ENCODE measurements around the gene UBE2Q2. TPM values are rescaled to one million over a fixed set of nuclear protein-coding genes. Genes with fewer than 3 reads are reported as not detected.
A peak's percentile ranks its signal among the peaks of the same experiment; 100 is the strongest.

Gene UBE2Q2
- polyA plus RNA-seq, 2 of the 4 experiments (the other 2 are of a cell fraction) = 36.5 to 50.6 TPM

DNA sequence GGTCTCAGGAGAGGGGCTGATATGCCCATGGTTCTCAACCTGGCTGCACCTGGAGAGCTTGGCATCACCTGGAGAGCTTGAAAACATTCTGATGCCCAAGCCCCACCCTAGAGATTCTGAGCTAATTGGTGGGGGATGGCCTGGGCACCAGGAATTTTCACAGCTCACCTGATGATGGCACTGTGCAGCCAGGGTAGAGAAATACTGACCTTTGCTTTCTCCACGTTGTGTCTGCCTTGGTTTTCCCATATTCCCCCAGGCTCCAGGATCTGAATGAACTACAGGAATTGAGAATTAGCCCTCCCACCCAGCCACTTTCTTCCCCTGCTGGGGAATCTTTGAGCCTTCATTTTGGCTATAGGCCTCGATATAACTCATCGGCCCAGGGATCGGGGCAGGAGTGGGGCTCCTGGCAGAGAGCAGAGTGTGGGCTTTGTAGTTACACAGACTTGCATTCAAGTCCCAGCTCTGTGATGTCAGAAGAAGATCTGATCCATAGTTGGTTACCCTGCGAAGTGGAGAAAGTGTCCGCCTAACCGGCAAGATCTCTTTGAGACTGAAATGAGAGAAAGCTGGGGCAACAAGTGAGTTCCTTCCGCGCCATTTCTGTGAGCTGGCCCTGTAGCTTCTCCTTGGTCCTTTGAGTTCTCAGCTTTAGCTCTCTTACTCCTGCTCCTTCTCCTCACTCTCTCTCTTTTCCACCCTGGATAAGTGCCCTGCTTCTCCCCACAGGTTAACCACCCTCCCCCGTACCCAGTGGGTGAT is 33.1 kb upstream of the UBE2Q2 start:
- ATAC-seq (peak; percentile 79 to 92), DNase-seq (ENCODE audit: low read depth in 1 of 2, low spot score in 1 of 2) (peak; percentile 55 to 65), FAIRE-seq (no peak)
- 79% methylated on average over 10 of the region's 10 CpGs for WGBS (ENCODE audit: missing lambda C conversion rate)
- Histone ChIP-seq H3K4me3 (no peak overlapping the region), H3K4me2 (no peak overlapping the region), H3K4me1 (no peaks in the 10 kb centered on the region), H3K27ac (no peak overlapping the region), H3K9me3 (no peaks in the 10 kb centered on the region)
- POLR2A ChIA-PET = interaction anchor here (0.5 to 2.0 kb wide), 3 partner anchors 33 to 329 kb away, joined by 4 to 9 read pairs (median 5); partner anchors contain the start of gene UBE2Q2
- CTCF ChIA-PET = interaction anchor here (0.6 to 14.3 kb wide), 36 partner anchors 8 to 348 kb away, joined by 3 to 350 read pairs (median 6); partner anchors contain the start of genes TMEM266 and UBE2Q2
- TF ChIP-seq JUN (IDR thresholded peaks at IDR 0.05) (no peak), RAD21 (conservative IDR thresholded peaks at IDR 0.05 in 1 of 2, IDR thresholded peaks at IDR 0.05 in 1 of 2) (peak; percentile 79 to 85), SMC3 (IDR thresholded peaks at IDR 0.05) (peak; percentile 67; the same call in 2 of the 3 replicates)
- TF ChIP-seq, protein P1, sequence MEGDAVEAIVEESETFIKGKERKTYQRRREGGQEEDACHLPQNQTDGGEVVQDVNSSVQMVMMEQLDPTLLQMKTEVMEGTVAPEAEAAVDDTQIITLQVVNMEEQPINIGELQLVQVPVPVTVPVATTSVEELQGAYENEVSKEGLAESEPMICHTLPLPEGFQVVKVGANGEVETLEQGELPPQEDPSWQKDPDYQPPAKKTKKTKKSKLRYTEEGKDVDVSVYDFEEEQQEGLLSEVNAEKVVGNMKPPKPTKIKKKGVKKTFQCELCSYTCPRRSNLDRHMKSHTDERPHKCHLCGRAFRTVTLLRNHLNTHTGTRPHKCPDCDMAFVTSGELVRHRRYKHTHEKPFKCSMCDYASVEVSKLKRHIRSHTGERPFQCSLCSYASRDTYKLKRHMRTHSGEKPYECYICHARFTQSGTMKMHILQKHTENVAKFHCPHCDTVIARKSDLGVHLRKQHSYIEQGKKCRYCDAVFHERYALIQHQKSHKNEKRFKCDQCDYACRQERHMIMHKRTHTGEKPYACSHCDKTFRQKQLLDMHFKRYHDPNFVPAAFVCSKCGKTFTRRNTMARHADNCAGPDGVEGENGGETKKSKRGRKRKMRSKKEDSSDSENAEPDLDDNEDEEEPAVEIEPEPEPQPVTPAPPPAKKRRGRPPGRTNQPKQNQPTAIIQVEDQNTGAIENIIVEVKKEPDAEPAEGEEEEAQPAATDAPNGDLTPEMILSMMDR (IDR thresholded peaks at IDR 0.05) = peak; percentile 65

- no peak for FAIRE-seq
- WGBS (ENCODE audit: missing lambda C conversion rate) = 63% methylated on average over 2 of the region's 2 CpGs
- DNase-seq (ENCODE audit: low read depth in 1 of 2, low spot score in 1 of 2) = no peak
- Histone ChIP-seq H3K4me1 (no peaks in the 10 kb centered on the region), H3K9me3 (no peaks in the 10 kb centered on the region), H3K4me2 (no peak overlapping the region), H3K27ac (no peak overlapping the region), H3K4me3 (no peak overlapping the region)
- ChIA-PET POLR2A (interaction anchor here (0.5 to 2.0 kb wide), 2 partner anchors 32 to 193 kb away, joined by 4 to 9 read pairs; partner anchors contain the start of gene UBE2Q2), CTCF (interaction anchor here (0.7 to 14.3 kb wide), 26 partner anchors 9 to 347 kb away, joined by 3 to 350 read pairs (median 8); partner anchors contain the start of genes TMEM266 and UBE2Q2)
- ATAC-seq = no peak
- TF ChIP-seq EHF (CRISPR knock-in tag; IDR thresholded peaks at IDR 0.05) (no peak), CEBPB (IDR thresholded peaks at IDR 0.05) (no peak), BHLHE40 (IDR thresholded peaks at IDR 0.05; ENCODE audit: low read depth, low read length) (no peak), SREBF2 (IDR thresholded peaks at IDR 0.05) (no peak), POLR2A (IDR thresholded peaks at IDR 0.05; ENCODE audit: low read length) (no peak), HOXB13 (CRISPR knock-in tag; IDR thresholded peaks at IDR 0.05; ENCODE audit: low read depth) (no peak), USF2 (IDR thresholded peaks at IDR 0.05) (no peak), ZSCAN20 (CRISPR knock-in tag; IDR thresholded peaks at IDR 0.05) (no peak), RCOR1 (IDR thresholded peaks at IDR 0.05; ENCODE audit: low read depth, low read length) (no peak), FOSB (CRISPR knock-in tag; IDR thresholded peaks at IDR 0.05) (no peak), TFCP2L1 (CRISPR knock-in tag; IDR thresholded peaks at IDR 0.05) (no peak), JUN (IDR thresholded peaks at IDR 0.05) (no peak), ATOH8 (CRISPR knock-in tag; IDR thresholded peaks at IDR 0.05; ENCODE audit: low read depth) (no peak), CBX8 (IDR thresholded peaks at IDR 0.05) (no peak), NPAS2 (CRISPR knock-in tag; IDR thresholded peaks at IDR 0.05; ENCODE audit: borderline replicate concordance) (no peak), TP53 (CRISPR knock-in tag; IDR thresholded peaks at IDR 0.05) (no peak), FOXS1 (CRISPR knock-in tag; IDR thresholded peaks at IDR 0.05) (no peak)
- TF ChIP-seq, protein P2, sequence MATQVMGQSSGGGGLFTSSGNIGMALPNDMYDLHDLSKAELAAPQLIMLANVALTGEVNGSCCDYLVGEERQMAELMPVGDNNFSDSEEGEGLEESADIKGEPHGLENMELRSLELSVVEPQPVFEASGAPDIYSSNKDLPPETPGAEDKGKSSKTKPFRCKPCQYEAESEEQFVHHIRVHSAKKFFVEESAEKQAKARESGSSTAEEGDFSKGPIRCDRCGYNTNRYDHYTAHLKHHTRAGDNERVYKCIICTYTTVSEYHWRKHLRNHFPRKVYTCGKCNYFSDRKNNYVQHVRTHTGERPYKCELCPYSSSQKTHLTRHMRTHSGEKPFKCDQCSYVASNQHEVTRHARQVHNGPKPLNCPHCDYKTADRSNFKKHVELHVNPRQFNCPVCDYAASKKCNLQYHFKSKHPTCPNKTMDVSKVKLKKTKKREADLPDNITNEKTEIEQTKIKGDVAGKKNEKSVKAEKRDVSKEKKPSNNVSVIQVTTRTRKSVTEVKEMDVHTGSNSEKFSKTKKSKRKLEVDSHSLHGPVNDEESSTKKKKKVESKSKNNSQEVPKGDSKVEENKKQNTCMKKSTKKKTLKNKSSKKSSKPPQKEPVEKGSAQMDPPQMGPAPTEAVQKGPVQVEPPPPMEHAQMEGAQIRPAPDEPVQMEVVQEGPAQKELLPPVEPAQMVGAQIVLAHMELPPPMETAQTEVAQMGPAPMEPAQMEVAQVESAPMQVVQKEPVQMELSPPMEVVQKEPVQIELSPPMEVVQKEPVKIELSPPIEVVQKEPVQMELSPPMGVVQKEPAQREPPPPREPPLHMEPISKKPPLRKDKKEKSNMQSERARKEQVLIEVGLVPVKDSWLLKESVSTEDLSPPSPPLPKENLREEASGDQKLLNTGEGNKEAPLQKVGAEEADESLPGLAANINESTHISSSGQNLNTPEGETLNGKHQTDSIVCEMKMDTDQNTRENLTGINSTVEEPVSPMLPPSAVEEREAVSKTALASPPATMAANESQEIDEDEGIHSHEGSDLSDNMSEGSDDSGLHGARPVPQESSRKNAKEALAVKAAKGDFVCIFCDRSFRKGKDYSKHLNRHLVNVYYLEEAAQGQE (IDR thresholded peaks at IDR 0.05) = no peak
Observed at GRCh38 chr15:75810874-75811498, 32.3 kb upstream of the UBE2Q2 start.

All from A549 (cell line).